ENCODE data around the gene RAB14.

Gene RAB14

GRCh38 chr9:121201045-121201737 lies 478 bp downstream of the RAB14 start:
- TF ChIP-seq CTCF (IDR thresholded peaks at IDR 0.05; ENCODE audit: low read depth, low read length, missing control alignments), result no peak
- DNase-seq, result no peak
- Histone ChIP-seq H3K36me3 (replicated peaks) (no peaks in the 10 kb centered on the region), H3K27ac (peak overlapping the region; percentile 60), H3K27me3 (replicated peaks) (no peaks in the 10 kb centered on the region), H3K4me3 (ENCODE audit: low read depth, low read length) (peak overlapping the region; percentile 87)
- in situ Hi-C loops (cut with HindIII; ENCODE audit: low pct_ligation_motif_present, low sequenced_read_pairs), result no loop called here

- Histone ChIP-seq H3K27ac (no peak overlapping the region), H3K27me3 (replicated peaks) (no peaks in the 10 kb centered on the region), H3K4me3 (ENCODE audit: low read depth, low read length) (peak overlapping the region; percentile 87), H3K36me3 (replicated peaks) (no peaks in the 10 kb centered on the region)
- in situ Hi-C loops (cut with HindIII; ENCODE audit: low pct_ligation_motif_present, low sequenced_read_pairs), result no loop called here
- TF ChIP-seq CTCF (IDR thresholded peaks at IDR 0.05; ENCODE audit: low read depth, low read length, missing control alignments), result no peak
- no peak for DNase-seq
These were observed 1.3 kb downstream of the RAB14 start for GRCh38 chr9:121200356-121200755.

- Histone ChIP-seq H3K27ac (no peak overlapping the region), H3K4me3 (ENCODE audit: low read depth, low read length) (peak overlapping the region; percentile 87), H3K36me3 (replicated peaks) (no peaks in the 10 kb centered on the region), H3K27me3 (replicated peaks) (no peaks in the 10 kb centered on the region)
- DNase-seq, result no peak
- no peak for TF ChIP-seq CTCF (IDR thresholded peaks at IDR 0.05; ENCODE audit: low read depth, low read length, missing control alignments)
- in situ Hi-C loops (cut with HindIII; ENCODE audit: low pct_ligation_motif_present, low sequenced_read_pairs), result no loop called here
These were observed 1.7 kb downstream of the RAB14 start for GRCh38 chr9:121199921-121200320.

- Histone ChIP-seq H3K27ac (no peak overlapping the region), H3K27me3 (replicated peaks) (no peaks in the 10 kb centered on the region), H3K4me3 (ENCODE audit: low read depth, low read length) (no peak overlapping the region), H3K36me3 (replicated peaks) (no peaks in the 10 kb centered on the region)
- in situ Hi-C loops (cut with HindIII; ENCODE audit: low pct_ligation_motif_present, low sequenced_read_pairs), result no loop called here
- no peak for DNase-seq
- TF ChIP-seq CTCF (IDR thresholded peaks at IDR 0.05; ENCODE audit: low read depth, low read length, missing control alignments), result no peak
These were observed 3.1 kb downstream of the RAB14 start for GRCh38 chr9:121198512-121199042.

- in situ Hi-C loops (cut with HindIII; ENCODE audit: low pct_ligation_motif_present, low sequenced_read_pairs), result no loop called here
- no peak overlapping the region for H3K27ac ChIP-seq
- no peaks in the 10 kb centered on the region for H3K27me3 ChIP-seq (replicated peaks)
- DNase-seq, result no peak
- no peak overlapping the region for H3K4me3 ChIP-seq (ENCODE audit: low read depth, low read length)
- TF ChIP-seq CTCF (IDR thresholded peaks at IDR 0.05; ENCODE audit: low read depth, low read length, missing control alignments), result no peak
- H3K36me3 ChIP-seq (replicated peaks), result no peaks in the 10 kb centered on the region
These were observed 4.5 kb downstream of the RAB14 start for GRCh38 chr9:121197132-121197531.

GRCh38 chr9:121196389-121196788 lies 5.3 kb downstream of the RAB14 start:
- no peak for TF ChIP-seq CTCF (IDR thresholded peaks at IDR 0.05; ENCODE audit: low read depth, low read length, missing control alignments)
- H3K36me3 ChIP-seq (replicated peaks), result no peaks in the 10 kb centered on the region
- no peak for DNase-seq
- H3K4me3 ChIP-seq (ENCODE audit: low read depth, low read length), result no peak overlapping the region
- in situ Hi-C loops (cut with HindIII; ENCODE audit: low pct_ligation_motif_present, low sequenced_read_pairs), result no loop called here
- H3K27ac ChIP-seq, result no peak overlapping the region
- H3K27me3 ChIP-seq (replicated peaks), result no peaks in the 10 kb centered on the region
